SW480 (cell line): ENCODE results near the gene PPP5C.
A peak's percentile ranks its signal among the peaks of the same experiment; 100 is the strongest.
"Not testable (repeated sequence)": the region's sequence is repeated elsewhere in the genome, so short reads cannot be mapped to it uniquely, and the experiment has no call there.

Experiments used
- DNase-seq: peaks from one replicate; pipeline ENCODE4 v3.0.0-alpha.2; 2016; ENCODE audit warnings: low spot score

PPP5C gene, protein sequence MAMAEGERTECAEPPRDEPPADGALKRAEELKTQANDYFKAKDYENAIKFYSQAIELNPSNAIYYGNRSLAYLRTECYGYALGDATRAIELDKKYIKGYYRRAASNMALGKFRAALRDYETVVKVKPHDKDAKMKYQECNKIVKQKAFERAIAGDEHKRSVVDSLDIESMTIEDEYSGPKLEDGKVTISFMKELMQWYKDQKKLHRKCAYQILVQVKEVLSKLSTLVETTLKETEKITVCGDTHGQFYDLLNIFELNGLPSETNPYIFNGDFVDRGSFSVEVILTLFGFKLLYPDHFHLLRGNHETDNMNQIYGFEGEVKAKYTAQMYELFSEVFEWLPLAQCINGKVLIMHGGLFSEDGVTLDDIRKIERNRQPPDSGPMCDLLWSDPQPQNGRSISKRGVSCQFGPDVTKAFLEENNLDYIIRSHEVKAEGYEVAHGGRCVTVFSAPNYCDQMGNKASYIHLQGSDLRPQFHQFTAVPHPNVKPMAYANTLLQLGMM

GRCh38 chr19:46346821-46347571 lies at the start of gene PPP5C:
Gene PPP5C (plus strand): TSS chr19:46347087. CDS start chr19:46347097, 10 bp downstream.
- peak; percentile 96 for DNase-seq

GRCh38 chr19:46297700-46298478 lies 49.0 kb upstream of the PPP5C start:
- DNase-seq: no peak

- no peak for DNase-seq
These were observed 48.3 kb upstream of the PPP5C start for GRCh38 chr19:46298479-46299003.

- DNase-seq: peak; percentile 61
These were observed 47.8 kb upstream of the PPP5C start for GRCh38 chr19:46299004-46299509.

DNA sequence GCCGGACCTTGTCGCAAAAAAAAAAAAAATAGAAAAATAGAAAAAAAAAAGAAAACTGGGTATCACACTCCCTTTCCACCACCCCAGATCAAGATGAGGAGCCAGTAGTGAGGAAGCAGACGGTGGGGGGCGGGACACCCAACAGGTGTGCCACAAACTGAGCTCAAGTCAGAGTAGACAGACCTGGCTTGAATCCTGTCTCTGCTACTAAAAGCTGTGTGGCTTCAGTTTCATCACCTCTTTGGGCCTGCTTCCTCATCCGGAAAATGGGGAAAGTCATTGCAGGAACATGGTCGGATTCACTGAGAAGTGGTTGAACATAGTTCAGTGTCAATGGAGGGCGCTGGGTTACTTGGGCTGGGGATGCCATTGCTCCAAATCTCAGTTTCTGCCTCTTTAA lies 47.2 kb upstream of the PPP5C start:
- no peak for DNase-seq

GRCh38 chr19:46303322-46303690 lies 43.6 kb upstream of the PPP5C start:
- DNase-seq: no peak

GRCh38 chr19:46303691-46304397 lies 43.0 kb upstream of the PPP5C start:
- peak; percentile 67 for DNase-seq

- DNase-seq: no peak
These were observed 40.4 kb upstream of the PPP5C start for GRCh38 chr19:46306501-46306900.

GRCh38 chr19:46308510-46308909 lies 38.4 kb upstream of the PPP5C start:
- DNase-seq: no peak

GRCh38 chr19:46309056-46309455 lies 37.8 kb upstream of the PPP5C start:
- no peak for DNase-seq

- no peak for DNase-seq
These were observed 35.4 kb upstream of the PPP5C start for GRCh38 chr19:46311444-46311843.

DNA sequence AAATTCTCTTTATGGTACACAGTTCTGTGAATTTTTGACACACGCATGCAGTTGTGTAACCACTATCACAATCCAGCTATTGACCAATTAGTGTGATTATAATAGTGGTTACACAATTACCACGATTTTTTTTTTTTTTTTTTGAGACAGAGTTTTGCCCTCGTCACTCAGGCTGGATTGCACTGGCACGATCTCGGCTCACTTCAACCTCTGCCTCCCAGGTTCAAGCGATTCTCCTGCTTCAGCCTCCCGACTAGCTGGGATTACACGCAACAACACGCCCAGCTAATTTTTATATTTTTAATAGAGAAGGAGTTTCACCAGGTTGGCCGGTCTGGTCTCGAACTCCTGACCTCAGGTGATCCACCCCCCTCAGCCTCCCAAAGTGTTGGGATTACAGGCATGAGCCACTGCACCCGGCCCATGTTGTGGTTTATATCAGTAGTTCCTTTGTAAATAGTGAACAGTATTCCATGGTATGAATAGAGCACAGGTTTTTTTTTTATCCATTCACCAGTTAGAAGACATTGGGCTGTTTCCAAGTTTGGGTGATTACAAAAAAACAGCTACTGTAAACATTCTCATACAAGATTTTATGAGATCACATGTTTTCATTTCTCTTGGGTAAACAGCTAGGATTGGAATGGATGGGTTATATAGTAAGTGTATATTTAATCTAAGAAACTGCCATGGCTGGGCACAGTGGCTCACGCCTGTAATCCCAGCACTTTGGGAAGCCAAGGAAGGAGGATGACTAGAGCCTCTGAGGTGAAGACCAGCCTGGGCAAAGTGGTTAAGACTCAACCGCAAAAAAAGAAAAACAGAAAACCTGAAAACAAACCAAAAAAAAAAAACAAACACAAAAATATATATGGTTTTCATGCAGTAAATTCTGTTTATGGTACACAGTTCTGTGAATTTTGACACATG lies 33.1 kb upstream of the PPP5C start:
- not testable (repeated sequence) for DNase-seq

DNA sequence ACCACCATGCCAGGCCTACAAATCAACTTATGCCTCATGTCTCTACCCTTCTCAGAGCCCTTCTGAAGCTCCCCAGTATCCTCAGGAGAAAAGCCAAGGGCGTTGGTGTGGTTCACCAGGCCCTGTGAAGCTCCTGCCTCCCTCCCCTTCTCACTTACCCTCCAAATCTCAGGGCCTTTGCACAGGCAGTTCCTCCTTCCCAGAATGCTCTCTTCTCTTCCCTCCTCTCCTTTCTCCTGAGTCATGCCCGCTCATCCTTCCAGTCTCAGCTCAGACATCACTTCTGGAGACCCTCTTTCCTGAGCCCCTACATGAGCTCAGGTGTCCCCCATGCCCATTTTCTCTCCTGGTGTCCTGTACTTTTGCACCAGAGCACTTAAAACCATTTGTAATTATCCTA lies 29.5 kb upstream of the PPP5C start:
- no peak for DNase-seq

DNA sequence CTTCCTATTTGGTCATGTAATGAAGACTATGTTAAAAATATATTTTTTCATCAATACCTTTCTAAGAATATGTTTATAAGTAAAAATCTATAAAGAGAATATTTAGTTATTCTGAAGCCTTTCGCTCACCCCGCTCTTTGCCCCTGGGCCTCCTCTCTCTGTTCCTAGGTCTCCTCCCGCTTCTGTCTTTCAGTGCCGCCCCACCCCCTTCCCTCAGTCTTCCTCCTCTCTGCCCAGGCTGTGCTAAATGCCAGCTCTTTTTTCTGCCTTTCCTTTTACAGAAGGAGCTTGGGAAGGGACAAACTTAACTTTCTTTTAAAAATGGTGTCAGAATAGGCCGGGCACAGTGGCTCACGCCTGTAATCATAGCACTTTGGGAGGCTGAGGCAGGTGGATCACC lies 27.3 kb upstream of the PPP5C start:
- no peak for DNase-seq

DNA sequence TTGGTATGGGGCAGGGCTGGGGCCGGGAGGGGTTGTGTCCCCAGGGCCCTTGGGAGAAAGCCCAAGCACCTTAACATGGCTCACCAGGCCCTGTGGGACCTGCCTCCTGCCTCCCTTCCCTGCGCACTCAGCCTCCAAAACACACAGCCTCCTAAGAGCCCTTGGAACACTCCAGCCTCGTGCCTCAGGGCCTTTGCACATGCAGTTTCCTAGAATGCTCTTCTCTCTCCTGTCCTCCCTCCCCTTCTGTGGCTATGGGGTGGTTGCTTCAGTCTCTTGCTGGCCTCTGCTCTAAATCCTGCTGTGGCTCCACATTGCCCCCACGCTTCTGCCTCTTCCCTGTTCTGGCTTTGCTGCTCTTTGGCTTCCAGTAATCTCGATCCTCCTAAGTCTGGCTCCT lies 26.3 kb upstream of the PPP5C start:
- no peak for DNase-seq

- DNase-seq: no peak
These were observed 25.2 kb upstream of the PPP5C start for GRCh38 chr19:46321653-46322052.

- DNase-seq: not testable (repeated sequence)
These were observed 23.7 kb upstream of the PPP5C start for GRCh38 chr19:46323227-46323626.

- DNase-seq: no peak
These were observed 22.6 kb upstream of the PPP5C start for GRCh38 chr19:46324277-46324676.

DNA sequence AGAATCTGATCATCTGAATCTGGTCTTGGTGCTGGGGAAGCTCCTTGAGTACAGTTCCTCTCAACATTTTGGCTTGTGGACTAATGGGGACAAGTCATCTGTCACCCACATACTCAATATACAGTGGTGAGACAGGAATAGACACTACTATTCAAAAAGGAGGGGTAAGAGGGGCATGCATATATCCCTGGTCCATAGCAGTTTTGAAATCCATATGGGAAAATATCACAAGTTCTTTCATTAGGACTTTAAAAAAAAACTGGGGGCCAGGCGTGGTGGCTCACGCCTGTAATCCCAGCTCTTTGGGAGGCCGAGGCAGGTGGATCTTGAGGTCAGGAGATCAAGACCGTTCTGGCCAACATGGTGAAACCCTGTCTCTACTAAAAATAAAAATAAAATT lies 20.3 kb upstream of the PPP5C start:
- no peak for DNase-seq

- no peak for DNase-seq
These were observed 18.8 kb upstream of the PPP5C start for GRCh38 chr19:46328079-46328478.
